Thymus (tissue), 11 donors: ENCODE results near the gene CRLF2. TPM values are rescaled to one million over a fixed set of nuclear protein-coding genes. Genes with fewer than 3 reads are reported as not detected.
"Not testable (repeated sequence)": the region's sequence is repeated elsewhere in the genome, so short reads cannot be mapped to it uniquely, and the experiment has no call there.

Source experiments
- DNase-seq, 9 donors: peaks; one replicate each; pipeline ENCODE4 v3.0.0-alpha.2; 2013; ENCODE audit warnings: low spot score in 9 of 9, low read depth in 6 of 9, missing footprints in 1 of 9
- H3K27ac ChIP-seq, 2 donors: one replicate each; pipeline ENCODE4 v1.5.1; 2013; ENCODE audit warnings: control low read depth in 1 of 2, low read depth in 1 of 2, low read length in 1 of 2, mild to moderate bottlenecking in 1 of 2, moderate library complexity in 1 of 2
- H3K27me3 ChIP-seq, 2 donors: one replicate each; pipeline ENCODE4 v1.5.1; 2013; ENCODE audit warnings: low read length in 1 of 2; ENCODE audit not compliant: control insufficient read depth in 2 of 2, insufficient read depth in 1 of 2
- H3K36me3 ChIP-seq, 2 donors: one replicate each; pipeline ENCODE4 v1.5.1; 2013; ENCODE audit warnings: low read length in 1 of 2, mild to moderate bottlenecking in 1 of 2, moderate library complexity in 1 of 2; ENCODE audit not compliant: control insufficient read depth in 2 of 2, insufficient read depth in 2 of 2
- H3K4me1 ChIP-seq, 2 donors: one replicate each; pipeline ENCODE4 v1.5.1; 2013; ENCODE audit warnings: low read length in 2 of 2; ENCODE audit not compliant: control insufficient read depth in 2 of 2, insufficient read depth in 2 of 2
- H3K4me3 ChIP-seq, 2 donors: one replicate each; pipeline ENCODE4 v1.5.1; 2013; ENCODE audit warnings: low read length in 2 of 2, control low read depth in 1 of 2, mild to moderate bottlenecking in 1 of 2
- H3K9me3 ChIP-seq, 2 donors: one replicate each; pipeline ENCODE4 v1.5.1; 2013; ENCODE audit warnings: low read length in 1 of 2, mild to moderate bottlenecking in 1 of 2; ENCODE audit not compliant: control insufficient read depth in 2 of 2, insufficient read depth in 1 of 2
- WGBS: extraction: QIAGEN DNeasy Blood & Tissue Kit; methylation state at CpG from one replicate; pipeline ENCODE4 v1.1.7; 2013; 5-methylcytosine and 5-hydroxymethylcytosine counted together
- polyA plus RNA-seq: library from polyadenylated mRNA; stranded (reverse); fragments of 200-250 nt; gene quantifications from one replicate; pipeline ENCODE4 v1.2.3, GENCODE V29; 2013
- total RNA-seq: library from RNA; stranded (reverse); fragments of 120-200 nt; gene quantifications from one replicate; pipeline ENCODE4 v1.2.4, GENCODE V29; 2013
- donor health status: healthy.

CRLF2 gene
- total and polyA plus RNA-seq, 2 donors: 0.28 to 2.0 TPM

GRCh38 chrX:1165535-1166196, 46.8 kb downstream of the CRLF2 start:
- peaks cover 3 to 9% of the 10 kb centered on the region in 2 donors for H3K4me1 ChIP-seq
- no peak overlapping the region for H3K4me3 ChIP-seq
- under 1% methylated on average over 12 of the region's 12 CpGs for WGBS
- peak in 4 of 9 donors; percentile 28 to 62 (median 36) for DNase-seq
- peaks cover 0 to 3% of the 10 kb centered on the region in 2 donors for H3K9me3 ChIP-seq
- H3K27me3 ChIP-seq: no peaks in the 10 kb centered on the region
- H3K36me3 ChIP-seq: no peaks in the 10 kb centered on the region
- no peak overlapping the region for H3K27ac ChIP-seq

GRCh38 chrX:1164322-1165288, 47.8 kb downstream of the CRLF2 start:
- Histone ChIP-seq H3K36me3 (no peaks in the 10 kb centered on the region), H3K27me3 (no peaks in the 10 kb centered on the region), H3K9me3 (peaks cover 0 to 3% of the 10 kb centered on the region in 2 donors), H3K4me3 (no peak overlapping the region), H3K27ac (peak overlapping the region in 1 of 2 donors; percentile 42), H3K4me1 (peaks cover 3 to 9% of the 10 kb centered on the region in 2 donors)
- peak in 3 of 9 donors; percentile 7 to 44 (median 14) for DNase-seq
- WGBS: 8% methylated on average over 18 of the region's 18 CpGs

GRCh38 chrX:1163231-1163630, 49.2 kb downstream of the CRLF2 start:
- WGBS: 53% methylated on average over 11 of the region's 11 CpGs
- no peaks in the 10 kb centered on the region for H3K36me3 ChIP-seq
- peaks cover 0 to 3% of the 10 kb centered on the region in 2 donors for H3K9me3 ChIP-seq
- H3K27ac ChIP-seq: no peak overlapping the region
- H3K4me3 ChIP-seq: no peak overlapping the region
- H3K27me3 ChIP-seq: no peaks in the 10 kb centered on the region
- DNase-seq: peak in 3 of 9 donors; percentile 13 to 54 (median 20)
- peaks cover 3 to 9% of the 10 kb centered on the region in 2 donors for H3K4me1 ChIP-seq

GRCh38 chrX:1162119-1162916, 50.1 kb downstream of the CRLF2 start:
- DNase-seq: no peak
- 92% methylated on average over 10 of the region's 10 CpGs for WGBS
- Histone ChIP-seq H3K36me3 (no peaks in the 10 kb centered on the region), H3K27me3 (no peaks in the 10 kb centered on the region), H3K27ac (no peak overlapping the region), H3K9me3 (peaks cover 0 to 3% of the 10 kb centered on the region in 2 donors), H3K4me1 (peaks cover 3 to 7% of the 10 kb centered on the region in 2 donors), H3K4me3 (no peak overlapping the region)

- Histone ChIP-seq H3K4me1 (peaks cover under 1% of the 10 kb centered on the region in 2 donors), H3K9me3 (peaks cover 0 to 3% of the 10 kb centered on the region in 2 donors), H3K27me3 (no peaks in the 10 kb centered on the region), H3K36me3 (no peaks in the 10 kb centered on the region), H3K27ac (no peak overlapping the region), H3K4me3 (no peak overlapping the region)
- no peak for DNase-seq
These were observed 52.9 kb downstream of the CRLF2 start for GRCh38 chrX:1159548-1159947.

- H3K27me3 ChIP-seq, H3K4me3 ChIP-seq, H3K36me3 ChIP-seq, H3K4me1 ChIP-seq, H3K9me3 ChIP-seq, H3K27ac ChIP-seq, DNase-seq: not testable (repeated sequence)
- 95% methylated on average over 24 of the region's 24 CpGs for WGBS
These were observed 55.6 kb downstream of the CRLF2 start for GRCh38 chrX:1156681-1157455.

GRCh38 chrX:1153940-1154339, 58.5 kb downstream of the CRLF2 start:
- H3K4me3 ChIP-seq: no peak overlapping the region
- 65% methylated on average over 9 of the region's 9 CpGs for WGBS

GRCh38 chrX:1152090-1152489, 60.4 kb downstream of the CRLF2 start:
- Histone ChIP-seq H3K4me3 (no peak overlapping the region), H3K27ac (no peak overlapping the region), H3K36me3 (no peaks in the 10 kb centered on the region), H3K4me1 (no peaks in the 10 kb centered on the region), H3K27me3 (peaks cover 0 to 3% of the 10 kb centered on the region in 2 donors), H3K9me3 (no peaks in the 10 kb centered on the region)
- DNase-seq: no peak
- WGBS: 76% methylated on average over 10 of the region's 10 CpGs

More at GRCh38 chrX:1153940-1154339, 58.5 kb downstream of the CRLF2 start:
- H3K4me1 ChIP-seq: no peaks in the 10 kb centered on the region
- DNase-seq: no peak
- H3K27me3 ChIP-seq: peaks cover 0 to 3% of the 10 kb centered on the region in 2 donors
- H3K9me3 ChIP-seq: no peaks in the 10 kb centered on the region
- no peak overlapping the region for H3K27ac ChIP-seq
- H3K36me3 ChIP-seq: no peaks in the 10 kb centered on the region
